B cell (primary cell): ENCODE results near the gene ZNF280D. TPM values are rescaled to one million over a fixed set of nuclear protein-coding genes. Genes with fewer than 3 reads are reported as not detected.

ENCODE experiments used
- ATAC-seq: fragments of 200-7000 bp; cut with Tn5 transposase; one replicate; pipeline ENCODE4 v1.10.0; 2021; ENCODE audit warnings: low read depth, mild to moderate bottlenecking, moderate number of reproducible peaks, moderate library complexity
- CTCF ChIA-PET: fragments of 350-600 bp; sonication (Branson Sonifier 250); formaldehyde crosslinking; loops from one replicate; lab custom pipeline; 2021; ENCODE audit warnings: antibody characterized with exemption, inconsistent platforms; lab: Charles Lee
- POLR2A ChIA-PET: fragments of 350-600 bp; sonication (Branson Sonifier 250); formaldehyde crosslinking; loops from one replicate; lab custom pipeline; 2021; ENCODE audit warnings: antibody characterized with exemption; lab: Charles Lee
- DNase-seq: peaks from one replicate; pipeline ENCODE4 v3.0.0; 2013
- H2AFZ ChIP-seq: 2 replicates; pipeline ENCODE4 v1.6.1; 2012; ENCODE audit warnings: mild to moderate bottlenecking, low read depth, low read length; ENCODE audit not compliant: insufficient read depth, poor library complexity, severe bottlenecking
- H3K27ac ChIP-seq, 2 donors: 1 replicate in 1 of 2; 2 replicates in 1 of 2; pipeline ENCODE4 v1.5.1; 2012 to 2013; ENCODE audit warnings: low read length in 2 of 2, mild to moderate bottlenecking in 2 of 2, moderate library complexity in 1 of 2
- H3K27me3 ChIP-seq, 4 experiments: fragments of 200-600 bp in 1 of 4; sonication (generic) in 1 of 4; replicated peaks in 1 of 4; 1 replicate in 2 of 4; 2 replicates in 2 of 4; pipeline versions ENCODE4 v1.6.1 to v1.7.0; 2013 to 2016; ENCODE audit warnings: low read length in 3 of 4, mild to moderate bottlenecking in 2 of 4, mixed read lengths in 1 of 4, moderate library complexity in 1 of 4; ENCODE audit not compliant: insufficient read depth in 4 of 4, control insufficient read depth in 3 of 4; ENCODE audit errors: control extremely low read depth in 1 of 4
- H3K36me3 ChIP-seq, 2 experiments: replicated peaks in 1 of 2; 1 replicate in 1 of 2; 2 replicates in 1 of 2; pipeline versions ENCODE4 v1.6.1 to v1.7.1; 2013; ENCODE audit warnings: low read length in 1 of 2; ENCODE audit not compliant: insufficient read depth in 2 of 2, control insufficient read depth in 1 of 2; ENCODE audit errors: control extremely low read depth in 1 of 2, extremely low read depth in 1 of 2
- H3K4me1 ChIP-seq, 2 donors: fragments of 200-600 bp in 1 of 2; sonication (generic) in 1 of 2; 1 replicate in 1 of 2; 2 replicates in 1 of 2; pipeline versions ENCODE4 v1.5.1 to v1.6.1; 2013 to 2017; ENCODE audit warnings: low read length in 2 of 2; ENCODE audit not compliant: control insufficient read depth in 2 of 2, insufficient read depth in 2 of 2
- H3K4me2 ChIP-seq: replicated peaks from 2 replicates; pipeline ENCODE3; 2012; ENCODE audit warnings: mild to moderate bottlenecking, low read depth, low read length; ENCODE audit not compliant: poor library complexity, severe bottlenecking
- H3K4me3 ChIP-seq, 5 experiments: fragments of 200-600 bp in 1 of 5; sonication (generic) in 1 of 5; 1 replicate in 3 of 5; 2 replicates in 2 of 5; pipeline versions ENCODE4 v1.5.1 to v1.7.0; 2011 to 2016; ENCODE audit warnings: low read length in 4 of 5, mild to moderate bottlenecking in 4 of 5, low read depth in 2 of 5, control low read depth in 1 of 5, moderate library complexity in 1 of 5; ENCODE audit not compliant: insufficient read depth in 1 of 5; ENCODE audit errors: control extremely low read depth in 1 of 5, extremely low read depth in 1 of 5
- H3K79me2 ChIP-seq: fragments of 200-600 bp; sonication (generic); one replicate; pipeline ENCODE4 v1.6.0; 2016; ENCODE audit warnings: low read length; ENCODE audit not compliant: control insufficient read depth, insufficient read depth
- H3K9ac ChIP-seq: fragments of 200-600 bp; sonication (generic); 2 replicates; pipeline ENCODE4 v1.6.1; 2017; ENCODE audit warnings: mild to moderate bottlenecking, low read length, moderate library complexity
- H3K9me3 ChIP-seq, 3 donors: one replicate each; pipeline versions ENCODE4 v1.6.1 to v1.7.1; 2013; ENCODE audit warnings: low read length in 2 of 3; ENCODE audit not compliant: control insufficient read depth in 2 of 3, insufficient read depth in 1 of 3; ENCODE audit errors: control extremely low read depth in 1 of 3
- H4K20me1 ChIP-seq: 2 replicates; pipeline ENCODE4 v1.6.0; 2012; ENCODE audit warnings: mild to moderate bottlenecking, low read length; ENCODE audit not compliant: insufficient read depth, control insufficient read depth, poor library complexity, severe bottlenecking
- H3K27ac Mint-ChIP-seq: one replicate; pipeline ENCODE4 v1.8.0; 2021; ENCODE audit warnings: mixed read lengths
- H3K27me3 Mint-ChIP-seq: one replicate; pipeline ENCODE4 v1.8.0; 2021; ENCODE audit warnings: mixed read lengths
- H3K4me1 Mint-ChIP-seq: one replicate; pipeline ENCODE4 v1.8.0; 2021; ENCODE audit warnings: mixed read lengths
- H3K4me3 Mint-ChIP-seq: one replicate; pipeline ENCODE4 v1.8.0; 2021; ENCODE audit warnings: mixed read lengths
- H3K9me3 Mint-ChIP-seq: one replicate; pipeline ENCODE4 v1.8.0; 2022; ENCODE audit warnings: mixed read lengths; ENCODE audit not compliant: insufficient read depth
- EZH2 ChIP-seq: IDR thresholded peaks from 2 replicates; pipeline ENCODE4 v1.6.1; 2012; ENCODE audit warnings: borderline replicate concordance, low read depth, mild to moderate bottlenecking, moderate library complexity, low read length; ENCODE audit not compliant: insufficient read depth, poor library complexity, severe bottlenecking
- whole genome bisulfite sequencing: methylation state at CpG from one replicate; pipeline ENCODE4 v1.1.5; 2013; ENCODE audit warnings: missing lambda C conversion rate; ENCODE audit not compliant: insufficient coverage; 5-methylcytosine and 5-hydroxymethylcytosine counted together
- intact Hi-C: fragments of 100-400 bp; cut with micrococcal nuclease; formaldehyde crosslinking; loops from one replicate; pipeline ENCODE4 v1.10.0; 2022
- polyA plus RNA-seq: library from polyadenylated mRNA; depleted of rRNA; stranded (reverse); fragments of >200 nt; gene quantifications from 2 replicates; pipeline ENCODE4 v1.2.3, GENCODE V29; 2012
- total RNA-seq, 2 donors: library from RNA; stranded (reverse); fragments of 120-200 nt in 1 of 2; gene quantifications; 1 replicate in 1 of 2; 2 replicates in 1 of 2; pipeline versions ENCODE4 v1.2.3 to v1.2.4, GENCODE V29; 2013 to 2022
- TF ChIP-seq, protein P1 (sequence below): fragments of 200-600 bp; IDR thresholded peaks from one replicate; pipeline ENCODE4 v1.8.0; 2022; ENCODE audit warnings: antibody characterized with exemption, mild to moderate bottlenecking

Gene ZNF280D
- total and polyA plus RNA-seq, 2 donors (not counting 1 experiment from before 2014, with no cell fraction given): 14.7 to 68.3 TPM

DNA sequence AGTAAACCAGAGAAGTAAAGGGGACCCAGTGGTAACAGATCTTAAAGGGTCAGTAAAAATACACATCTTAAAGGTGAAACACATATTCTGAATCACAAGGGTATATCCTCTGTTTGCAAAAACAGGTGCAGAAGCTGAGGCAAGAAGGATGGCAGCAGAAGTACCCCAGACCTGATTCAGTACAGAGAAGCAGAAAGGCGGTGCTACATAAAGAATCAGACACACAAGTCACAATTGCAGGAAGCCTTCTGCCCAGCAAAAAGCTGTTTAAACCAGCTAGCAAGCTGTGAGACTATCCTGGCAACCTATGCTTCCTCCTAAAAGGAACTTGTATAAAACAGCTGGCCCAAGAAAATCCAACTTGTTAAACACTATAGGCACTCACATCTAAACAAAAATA, 49.4 kb downstream of the ZNF280D start:
- Histone ChIP-seq H3K4me1 (no peaks in the 10 kb centered on the region), H3K4me2 (no peak overlapping the region), H3K9me3 (no peaks in the 10 kb centered on the region), H2AFZ (no peak overlapping the region), H3K9ac (no peak overlapping the region), H3K27ac (no peak overlapping the region), H3K36me3 (peaks cover 2 to 6% of the 10 kb centered on the region in 2 experiments), H4K20me1 (no peaks in the 10 kb centered on the region), H3K4me3 (no peak overlapping the region), H3K79me2 (no peaks in the 10 kb centered on the region), H3K27me3 (no peaks in the 10 kb centered on the region)
- ATAC-seq (no peak), DNase-seq (no peak)
- no peaks in the 10 kb centered on the region for H3K27me3 Mint-ChIP-seq
- no peaks in the 10 kb centered on the region for H3K9me3 Mint-ChIP-seq
- TF ChIP-seq, protein P1, sequence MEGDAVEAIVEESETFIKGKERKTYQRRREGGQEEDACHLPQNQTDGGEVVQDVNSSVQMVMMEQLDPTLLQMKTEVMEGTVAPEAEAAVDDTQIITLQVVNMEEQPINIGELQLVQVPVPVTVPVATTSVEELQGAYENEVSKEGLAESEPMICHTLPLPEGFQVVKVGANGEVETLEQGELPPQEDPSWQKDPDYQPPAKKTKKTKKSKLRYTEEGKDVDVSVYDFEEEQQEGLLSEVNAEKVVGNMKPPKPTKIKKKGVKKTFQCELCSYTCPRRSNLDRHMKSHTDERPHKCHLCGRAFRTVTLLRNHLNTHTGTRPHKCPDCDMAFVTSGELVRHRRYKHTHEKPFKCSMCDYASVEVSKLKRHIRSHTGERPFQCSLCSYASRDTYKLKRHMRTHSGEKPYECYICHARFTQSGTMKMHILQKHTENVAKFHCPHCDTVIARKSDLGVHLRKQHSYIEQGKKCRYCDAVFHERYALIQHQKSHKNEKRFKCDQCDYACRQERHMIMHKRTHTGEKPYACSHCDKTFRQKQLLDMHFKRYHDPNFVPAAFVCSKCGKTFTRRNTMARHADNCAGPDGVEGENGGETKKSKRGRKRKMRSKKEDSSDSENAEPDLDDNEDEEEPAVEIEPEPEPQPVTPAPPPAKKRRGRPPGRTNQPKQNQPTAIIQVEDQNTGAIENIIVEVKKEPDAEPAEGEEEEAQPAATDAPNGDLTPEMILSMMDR: no peak
- no peak for TF ChIP-seq EZH2
- intact Hi-C loops: no loop called here
- WGBS: 100% methylated on average over 1 of the region's 1 CpG
- POLR2A ChIA-PET: no interaction called here
- peaks cover 2% of the 10 kb centered on the region for H3K4me1 Mint-ChIP-seq
- no peak overlapping the region for H3K27ac Mint-ChIP-seq
- CTCF ChIA-PET: no interaction called here
- no peak overlapping the region for H3K4me3 Mint-ChIP-seq

DNA sequence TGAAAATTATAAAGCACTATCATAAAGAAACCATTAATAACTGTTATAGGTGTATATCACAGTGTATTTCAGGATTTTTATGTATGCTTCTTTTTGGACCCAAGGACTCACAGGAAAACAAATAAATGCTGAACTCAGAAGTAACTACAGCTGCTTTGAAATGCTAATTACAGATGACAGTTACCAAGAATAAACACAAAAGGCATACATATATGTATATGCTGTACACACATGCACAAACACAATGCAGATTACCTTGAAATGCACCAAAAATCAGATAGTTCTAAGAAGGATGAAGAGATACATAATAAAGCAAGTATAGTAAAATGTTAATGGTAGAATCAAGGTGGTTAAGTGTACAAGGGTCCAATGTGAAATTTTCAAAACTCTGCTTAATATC, 52.2 kb downstream of the ZNF280D start:
- no peak overlapping the region for H3K4me3 ChIP-seq
- Mint-ChIP-seq H3K27me3 (no peaks in the 10 kb centered on the region), H3K4me3 (no peak overlapping the region), H3K4me1 (peaks cover 2% of the 10 kb centered on the region), H3K9me3 (no peaks in the 10 kb centered on the region), H3K27ac (no peak overlapping the region)
- H3K27ac ChIP-seq: no peak overlapping the region
- peaks cover 8 to 13% of the 10 kb centered on the region in 2 experiments for H3K36me3 ChIP-seq
- POLR2A ChIA-PET: no interaction called here
- CTCF ChIA-PET: no interaction called here
- no peak for TF ChIP-seq EZH2
- TF ChIP-seq, protein P1: no peak
- ATAC-seq (no peak), DNase-seq (no peak)
- H3K4me2 ChIP-seq: no peak overlapping the region
- intact Hi-C loops: no loop called here
- H3K4me1 ChIP-seq: no peaks in the 10 kb centered on the region
- no peaks in the 10 kb centered on the region for H3K79me2 ChIP-seq
- no peaks in the 10 kb centered on the region for H3K9me3 ChIP-seq
- H4K20me1 ChIP-seq: no peaks in the 10 kb centered on the region
- no peaks in the 10 kb centered on the region for H3K27me3 ChIP-seq
- H3K9ac ChIP-seq: no peak overlapping the region
- H2AFZ ChIP-seq: no peak overlapping the region
